ENCODE data around the gene RANBP9. TPM values are rescaled to one million over a fixed set of nuclear protein-coding genes. Genes with fewer than 3 reads are reported as not detected.

Gene RANBP9
- total and polyA plus RNA-seq, 4 donors: 5.8 to 25.2 (median 14.1) TPM

DNA sequence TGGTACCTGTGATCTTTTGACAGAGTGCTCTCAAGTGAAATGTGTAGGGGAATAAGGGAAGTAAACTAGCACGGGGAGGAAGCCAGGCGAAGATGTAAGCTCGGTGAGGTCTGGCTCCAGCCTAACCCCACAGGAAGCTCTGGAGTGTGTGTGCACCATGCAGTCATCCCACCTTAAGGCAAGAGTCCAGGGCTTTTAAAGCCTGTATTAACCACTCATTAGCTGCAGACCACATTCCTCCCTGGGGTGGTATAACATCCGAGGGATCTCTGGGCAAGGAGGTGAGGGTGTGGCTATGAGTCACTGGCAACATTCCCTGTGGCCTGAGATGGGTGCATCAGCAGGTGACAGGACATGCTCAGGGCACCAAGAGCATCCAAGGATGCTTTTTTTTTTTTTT, 12.5 kb upstream of the RANBP9 start:
- no peak for TF ChIP-seq EGR1 (IDR thresholded peaks at IDR 0.05; ENCODE audit: low read depth in 2 of 2)
- no peak for TF ChIP-seq HNF4A (conservative IDR thresholded peaks at IDR 0.05)
- TF ChIP-seq FOXA1 (IDR thresholded peaks at IDR 0.05): no peak
- no peak for TF ChIP-seq YY1 (IDR thresholded peaks at IDR 0.05)
- no peak for TF ChIP-seq FOXA2 (IDR thresholded peaks at IDR 0.05)
- TF ChIP-seq RXRA (IDR thresholded peaks at IDR 0.05): no peak
- TF ChIP-seq RAD21 (IDR thresholded peaks at IDR 0.05): no peak
- no peak for TF ChIP-seq GABPA (IDR thresholded peaks at IDR 0.05 in 1 of 2, conservative IDR thresholded peaks at IDR 0.05 in 1 of 2)
- TF ChIP-seq ATF3 (IDR thresholded peaks at IDR 0.05): no peak
- TF ChIP-seq SP1 (IDR thresholded peaks at IDR 0.05): no peak
- no peak for TF ChIP-seq TAF1 (conservative IDR thresholded peaks at IDR 0.05)
- no peak for DNase-seq (ENCODE audit: low spot score)
- Histone ChIP-seq H3K9ac (ENCODE audit: low read depth in 1 of 2, low read length in 2 of 2) (no peak overlapping the region), H3K9me3 (ENCODE audit: control insufficient read depth in 4 of 4, low read length in 3 of 4) (no peaks in the 10 kb centered on the region), H3K4me3 (ENCODE audit: low read depth in 1 of 3, low read length in 3 of 3) (no peak overlapping the region), H3K4me1 (ENCODE audit: control insufficient read depth in 4 of 4, insufficient read depth in 4 of 4, low read length in 3 of 4) (no peaks in the 10 kb centered on the region), H3K27ac (ENCODE audit: low read depth in 1 of 2, low read length in 2 of 2) (no peak overlapping the region), H3K27me3 (ENCODE audit: control insufficient read depth in 4 of 4, insufficient read depth in 4 of 4, low read length in 3 of 4) (no peaks in the 10 kb centered on the region), H3K36me3 (ENCODE audit: control insufficient read depth in 4 of 4, insufficient read depth in 3 of 4, low read depth in 1 of 4, low read length in 3 of 4) (no peaks in the 10 kb centered on the region)
- 69% methylated on average over 4 of the region's 4 CpGs for WGBS

- WGBS: 78% methylated on average over 5 of the region's 5 CpGs
- no peak overlapping the region for H3K27ac ChIP-seq (ENCODE audit: low read depth in 1 of 2, low read length in 2 of 2)
- H3K36me3 ChIP-seq (ENCODE audit: control insufficient read depth in 4 of 4, insufficient read depth in 3 of 4, low read depth in 1 of 4, low read length in 3 of 4): no peaks in the 10 kb centered on the region
- no peaks in the 10 kb centered on the region for H3K4me1 ChIP-seq (ENCODE audit: control insufficient read depth in 4 of 4, insufficient read depth in 4 of 4, low read length in 3 of 4)
- H3K9ac ChIP-seq (ENCODE audit: low read depth in 1 of 2, low read length in 2 of 2): no peak overlapping the region
- no peak overlapping the region for H3K4me3 ChIP-seq (ENCODE audit: low read depth in 1 of 3, low read length in 3 of 3)
- DNase-seq (ENCODE audit: low spot score): no peak
- no peaks in the 10 kb centered on the region for H3K27me3 ChIP-seq (ENCODE audit: control insufficient read depth in 4 of 4, insufficient read depth in 4 of 4, low read length in 3 of 4)
- TF ChIP-seq SP1 (IDR thresholded peaks at IDR 0.05) (no peak), YY1 (IDR thresholded peaks at IDR 0.05) (no peak), FOXA2 (IDR thresholded peaks at IDR 0.05) (no peak), HNF4G (IDR thresholded peaks at IDR 0.05) (no peak), JUND (IDR thresholded peaks at IDR 0.05) (no peak), TAF1 (conservative IDR thresholded peaks at IDR 0.05) (no peak), RAD21 (IDR thresholded peaks at IDR 0.05) (no peak), NR2F2 (IDR thresholded peaks at IDR 0.05) (no peak), GABPA (IDR thresholded peaks at IDR 0.05 in 1 of 2, conservative IDR thresholded peaks at IDR 0.05 in 1 of 2) (no peak), REST (IDR thresholded peaks at IDR 0.05) (no peak), RXRA (IDR thresholded peaks at IDR 0.05) (no peak), EGR1 (IDR thresholded peaks at IDR 0.05; ENCODE audit: low read depth in 2 of 2) (no peak), HNF4A (conservative IDR thresholded peaks at IDR 0.05) (no peak), ATF3 (IDR thresholded peaks at IDR 0.05) (no peak), FOXA1 (IDR thresholded peaks at IDR 0.05) (no peak)
- TF ChIP-seq, protein P1, sequence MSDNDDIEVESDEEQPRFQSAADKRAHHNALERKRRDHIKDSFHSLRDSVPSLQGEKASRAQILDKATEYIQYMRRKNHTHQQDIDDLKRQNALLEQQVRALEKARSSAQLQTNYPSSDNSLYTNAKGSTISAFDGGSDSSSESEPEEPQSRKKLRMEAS (IDR thresholded peaks at IDR 0.05): no peak
- no peaks in the 10 kb centered on the region for H3K9me3 ChIP-seq (ENCODE audit: control insufficient read depth in 4 of 4, low read length in 3 of 4)
These were observed 11.2 kb upstream of the RANBP9 start for GRCh38 chr6:13722880-13723279.

All from liver (tissue), 9 donors.